ENCODE results near the gene TOR4A. TPM values are rescaled to one million over a fixed set of nuclear protein-coding genes. Genes with fewer than 3 reads are reported as not detected.

The TOR4A gene
- total and polyA plus RNA-seq, 12 donors, result 4.7 to 21.5 (median 16.5) TPM

DNA sequence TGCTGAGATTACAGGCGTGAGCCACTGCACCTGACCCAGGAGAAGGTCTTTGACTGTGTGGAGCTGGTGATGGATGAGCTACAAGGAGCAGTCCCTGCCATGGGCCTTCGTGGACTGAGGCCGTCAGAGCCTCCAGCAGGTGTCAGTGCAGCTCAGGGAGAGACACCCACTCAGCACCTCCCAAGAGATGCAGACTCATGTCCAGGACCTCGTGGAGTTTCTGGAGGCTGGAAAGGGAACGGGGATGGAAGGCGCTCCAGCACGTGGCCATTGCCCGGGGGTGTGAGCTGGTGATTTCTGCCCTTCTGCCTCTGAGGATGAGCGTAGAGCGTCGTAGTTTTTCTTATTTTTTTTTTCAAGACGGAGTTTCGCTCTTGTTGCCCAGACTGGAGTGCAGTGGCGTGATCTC lies 9.5 kb downstream of the TOR4A start:
- ATAC-seq (peak; percentile 82 to 94 (median 90)), DNase-seq (peak; percentile 53 to 59)
- Histone ChIP-seq H3K9me3 (peaks cover 0 to 4% (median 0%) of the 10 kb centered on the region in 11 donors), H3K4me1 (peaks cover 0 to 13% (median 0%) of the 10 kb centered on the region in 9 donors), H3K27me3 (no peaks in the 10 kb centered on the region), H3K36me3 (peaks cover 0 to 20% (median 0%) of the 10 kb centered on the region in 9 donors), H3K27ac (no peak overlapping the region), H3K4me3 (no peak overlapping the region)
- intact Hi-C loops (cut with DNase I), result no loop called here
- WGBS, 2 donors, result 45 to 55% methylated on average over 14 of the region's 14 CpGs
- TF ChIP-seq, protein P1, sequence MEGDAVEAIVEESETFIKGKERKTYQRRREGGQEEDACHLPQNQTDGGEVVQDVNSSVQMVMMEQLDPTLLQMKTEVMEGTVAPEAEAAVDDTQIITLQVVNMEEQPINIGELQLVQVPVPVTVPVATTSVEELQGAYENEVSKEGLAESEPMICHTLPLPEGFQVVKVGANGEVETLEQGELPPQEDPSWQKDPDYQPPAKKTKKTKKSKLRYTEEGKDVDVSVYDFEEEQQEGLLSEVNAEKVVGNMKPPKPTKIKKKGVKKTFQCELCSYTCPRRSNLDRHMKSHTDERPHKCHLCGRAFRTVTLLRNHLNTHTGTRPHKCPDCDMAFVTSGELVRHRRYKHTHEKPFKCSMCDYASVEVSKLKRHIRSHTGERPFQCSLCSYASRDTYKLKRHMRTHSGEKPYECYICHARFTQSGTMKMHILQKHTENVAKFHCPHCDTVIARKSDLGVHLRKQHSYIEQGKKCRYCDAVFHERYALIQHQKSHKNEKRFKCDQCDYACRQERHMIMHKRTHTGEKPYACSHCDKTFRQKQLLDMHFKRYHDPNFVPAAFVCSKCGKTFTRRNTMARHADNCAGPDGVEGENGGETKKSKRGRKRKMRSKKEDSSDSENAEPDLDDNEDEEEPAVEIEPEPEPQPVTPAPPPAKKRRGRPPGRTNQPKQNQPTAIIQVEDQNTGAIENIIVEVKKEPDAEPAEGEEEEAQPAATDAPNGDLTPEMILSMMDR (IDR thresholded peaks at IDR 0.05), result peak in 8 of 9 donors; percentile 26 to 67 (median 54)

- intact Hi-C loops (cut with DNase I), result loop anchor here in 8 of 10 donors (5.0 to 10.0 kb wide), 5 partner anchors 114 to 234 kb away; partner anchors contain the start of gene ENTPD8 (in 1 of the 8)
- Histone ChIP-seq H3K4me3 (no peak overlapping the region), H3K27me3 (peaks cover 0 to 43% (median 14%) of the 10 kb centered on the region in 7 donors), H3K36me3 (no peaks in the 10 kb centered on the region), H3K9me3 (peaks cover 0 to 4% (median 0%) of the 10 kb centered on the region in 11 donors), H3K27ac (no peak overlapping the region), H3K4me1 (peaks cover 2 to 36% (median 29%) of the 10 kb centered on the region in 9 donors)
- DNase-seq, result no peak
- ATAC-seq, result no peak
- TF ChIP-seq, protein P1 (IDR thresholded peaks at IDR 0.05), result no peak
- 82 to 86% methylated on average over 15 of the region's 15 CpGs for WGBS, 2 donors
These were observed 15.6 kb downstream of the TOR4A start for GRCh38 chr9:137293094-137293481.

DNA sequence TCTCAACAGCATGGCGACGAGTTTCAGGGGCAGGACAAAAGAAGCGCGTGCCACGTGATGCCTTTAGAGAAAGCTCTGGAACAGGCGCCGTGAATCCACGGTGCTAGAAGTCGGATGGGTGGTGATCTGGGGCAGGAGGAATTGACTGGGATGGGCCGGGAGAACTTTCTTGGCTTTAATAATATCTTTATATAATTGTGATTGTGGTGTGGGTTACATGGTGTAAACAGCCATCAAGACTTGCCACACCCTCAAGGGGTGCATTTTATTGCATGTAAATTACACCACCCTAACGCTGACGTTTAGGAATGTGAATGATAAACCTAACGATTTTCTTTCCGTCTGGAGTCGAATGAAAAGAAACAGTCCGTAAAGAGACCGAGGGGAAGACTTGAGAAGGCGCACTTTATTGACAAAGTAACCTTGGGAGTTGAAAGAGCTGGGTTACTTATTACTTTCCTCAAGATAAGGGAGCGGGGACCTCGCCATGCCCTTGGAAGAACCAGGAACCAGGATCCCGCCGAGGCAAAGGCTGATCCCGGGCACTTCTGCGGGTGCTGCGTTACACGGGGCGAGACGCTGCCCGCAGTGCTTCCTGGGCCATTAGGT lies 16.1 kb downstream of the TOR4A start:
- WGBS, 2 donors, result 71 to 74% methylated on average over 29 of the region's 29 CpGs
- Histone ChIP-seq H3K27ac (no peak overlapping the region), H3K4me3 (no peak overlapping the region), H3K4me1 (peaks cover 5 to 40% (median 34%) of the 10 kb centered on the region in 9 donors), H3K36me3 (peaks cover 0 to 2% (median 0%) of the 10 kb centered on the region in 9 donors), H3K27me3 (peaks cover 0 to 48% (median 16%) of the 10 kb centered on the region in 7 donors), H3K9me3 (peaks cover 0 to 4% (median 0%) of the 10 kb centered on the region in 11 donors)
- DNase-seq, result no peak
- TF ChIP-seq, protein P1 (IDR thresholded peaks at IDR 0.05), result no peak
- intact Hi-C loops (cut with DNase I), result loop anchor here in 9 of 10 donors (2.0 to 10.0 kb wide), 7 partner anchors 113 to 234 kb away; partner anchors contain the start of gene ENTPD8 (in 1 of the 9)
- ATAC-seq, result no peak

DNA sequence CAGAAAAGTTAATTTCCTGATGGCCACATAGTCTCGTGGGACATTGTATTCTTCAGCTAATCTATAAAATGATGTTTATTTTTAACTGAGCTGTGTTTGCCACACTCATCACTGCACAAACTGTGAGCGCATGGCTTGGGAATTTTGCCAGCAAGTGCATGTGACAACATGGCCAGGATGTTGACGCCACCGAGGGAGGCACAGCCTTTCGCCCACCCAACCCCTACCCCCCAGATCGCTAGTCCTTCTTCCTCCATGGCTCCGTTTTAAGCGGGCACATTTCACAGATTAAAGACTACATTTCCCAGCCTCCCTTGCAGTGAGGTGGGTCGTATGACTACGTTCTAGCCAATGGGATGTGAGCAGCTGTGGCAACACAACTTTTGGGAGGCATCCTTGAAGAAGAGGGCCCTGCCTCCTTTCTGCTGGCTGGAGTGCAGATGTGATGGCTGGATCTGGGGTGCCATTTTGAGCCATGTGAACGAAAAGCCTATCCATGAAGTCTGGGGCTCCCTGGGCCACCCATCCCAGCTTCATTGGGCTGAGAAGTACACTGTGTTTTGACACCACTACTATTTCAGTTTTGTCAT lies 16.7 kb downstream of the TOR4A start:
- H3K27me3 ChIP-seq, result peaks cover 0 to 54% (median 16%) of the 10 kb centered on the region in 7 donors
- H3K4me3 ChIP-seq, result no peak overlapping the region

More for the DNA sequence above, 16.7 kb downstream of the TOR4A start:
- Histone ChIP-seq H3K27ac (peak overlapping the region in 5 of 10 donors; percentile 25 to 91 (median 40)), H3K9me3 (peaks cover 0 to 4% (median 0%) of the 10 kb centered on the region in 11 donors), H3K4me1 (peaks cover 5 to 46% (median 37%) of the 10 kb centered on the region in 9 donors), H3K36me3 (peaks cover 0 to 7% (median 0%) of the 10 kb centered on the region in 9 donors)
- intact Hi-C loops (cut with DNase I), result loop anchor here in 9 of 10 donors (2.0 to 10.0 kb wide), 7 partner anchors 113 to 233 kb away; partner anchors contain the start of gene ENTPD8 (in 1 of the 9)
- TF ChIP-seq, protein P1 (IDR thresholded peaks at IDR 0.05), result no peak
- DNase-seq (peak; percentile 17 to 39), ATAC-seq (peak in 3 of 8 donors; percentile 5 to 16 (median 6))
- 34 to 38% methylated on average over 11 of the region's 11 CpGs for WGBS, 2 donors

Data from heart right ventricle (tissue), 16 donors.